AG04450 (cell line): ENCODE measurements around the gene MTIF2. TPM values are rescaled to one million over a fixed set of nuclear protein-coding genes. Genes with fewer than 3 reads are reported as not detected.

ENCODE experiments used
- CTCF ChIA-PET: fragments of 300-600, 350-600 bp; formaldehyde crosslinking; extraction: SDS; loops from one replicate; lab custom pipeline; 2022; ENCODE audit warnings: antibody characterized with exemption, inconsistent platforms; lab: Charles Lee
- POLR2A ChIA-PET: fragments of 350-600 bp; formaldehyde crosslinking; extraction: SDS; loops from one replicate; lab custom pipeline; 2021; ENCODE audit warnings: antibody characterized with exemption, inconsistent platforms; lab: Yijun Ruan, JAX
- DNase-seq: peaks from one replicate; pipeline ENCODE4 v3.0.0-alpha.2; 2011; ENCODE audit warnings: low read depth, low spot score
- H3K27ac ChIP-seq: one replicate; pipeline ENCODE4 v1.5.1; 2012; ENCODE audit warnings: low read depth, low read length, control low read depth
- H3K27me3 ChIP-seq: one replicate; pipeline ENCODE4 v1.6.0; 2012; ENCODE audit warnings: low read length; ENCODE audit not compliant: control insufficient read depth, insufficient read depth
- H3K4me3 ChIP-seq: 2 replicates; pipeline ENCODE4 v1.5.1; 2011; ENCODE audit warnings: mild to moderate bottlenecking, low read depth, low read length, control low read depth
- H3K9me3 ChIP-seq: 2 replicates; pipeline ENCODE4 v1.5.1; 2012; ENCODE audit warnings: low read length; ENCODE audit not compliant: control insufficient read depth, insufficient read depth
- CTCF ChIP-seq: IDR thresholded peaks from 2 replicates; pipeline ENCODE4 v1.5.1; 2011; ENCODE audit warnings: low read depth, low read length, control low read depth, inconsistent platforms
- polyA plus RNA-seq: library from polyadenylated mRNA; depleted of rRNA; stranded (reverse); fragments of >200 nt; gene quantifications from 2 replicates; pipeline ENCODE4 v1.2.3, GENCODE V29; 2011

MTIF2 gene
- polyA plus RNA-seq, 1 experiment = 28.7 TPM

GRCh38 chr2:55239656-55240222 is 29.3 kb downstream of the MTIF2 start:
- no peaks in the 10 kb centered on the region for H3K9me3 ChIP-seq
- no peak for DNase-seq
- no peak overlapping the region for H3K4me3 ChIP-seq
- H3K27me3 ChIP-seq = no peaks in the 10 kb centered on the region
- no peak for TF ChIP-seq CTCF
- ChIA-PET CTCF (no interaction called here), POLR2A (no interaction called here)
- H3K27ac ChIP-seq = no peak overlapping the region

GRCh38 chr2:55236992-55237543 is 32.0 kb downstream of the MTIF2 start:
- Histone ChIP-seq H3K27ac (no peak overlapping the region), H3K27me3 (no peaks in the 10 kb centered on the region), H3K4me3 (no peak overlapping the region), H3K9me3 (no peaks in the 10 kb centered on the region; the same call in 1 of the 2 replicates)
- CTCF ChIA-PET = no interaction called here
- no peak for DNase-seq
- POLR2A ChIA-PET = interaction anchor here (0.7 kb wide), 1 partner anchor 338 kb away, joined by 5 read pairs; no protein-coding TSS in a partner anchor
- no peak for TF ChIP-seq CTCF

GRCh38 chr2:55235724-55236538 is 33.1 kb downstream of the MTIF2 start:
- Histone ChIP-seq H3K27me3 (no peaks in the 10 kb centered on the region), H3K9me3 (no peaks in the 10 kb centered on the region; the same call in 1 of the 2 replicates), H3K27ac (no peak overlapping the region), H3K4me3 (no peak overlapping the region)
- POLR2A ChIA-PET = no interaction called here
- no peak for DNase-seq
- no peak for TF ChIP-seq CTCF
- CTCF ChIA-PET = interaction anchor here (0.5 kb wide), 1 partner anchor 12 kb away, joined by 3 read pairs; no protein-coding TSS in a partner anchor

GRCh38 chr2:55233658-55233940 is 35.4 kb downstream of the MTIF2 start:
- no peak overlapping the region for H3K27ac ChIP-seq
- CTCF ChIA-PET = no interaction called here
- POLR2A ChIA-PET = no interaction called here

More at GRCh38 chr2:55233658-55233940, 35.4 kb downstream of the MTIF2 start:
- H3K9me3 ChIP-seq = no peaks in the 10 kb centered on the region; the same call in 1 of the 2 replicates
- peak overlapping the region; percentile 95 for H3K4me3 ChIP-seq
- DNase-seq = no peak
- H3K27me3 ChIP-seq = no peaks in the 10 kb centered on the region
- no peak for TF ChIP-seq CTCF
